Endothelial cell of umbilical vein (primary cell): Measurements from ENCODE around the gene GSTM3. TPM values are rescaled to one million over a fixed set of nuclear protein-coding genes. Genes with fewer than 3 reads are reported as not detected.
"Not testable (repeated sequence)": the region's sequence is repeated elsewhere in the genome, so short reads cannot be mapped to it uniquely, and the experiment has no call there.

Experiments
- BruUV-seq: library from RNA; stranded (reverse); fragments of 400-500 nt; replicated peaks from 2 replicates; lab custom pipeline; 2021; lab: Mats Ljungman, UMichigan
- CTCF ChIA-PET: fragments of 300-600, 350-600 bp; sonication (Branson Sonifier 250); formaldehyde crosslinking; loops from one replicate; lab custom pipeline; 2021; ENCODE audit warnings: antibody characterized with exemption, inconsistent platforms; lab: Charles Lee
- POLR2A ChIA-PET: fragments of 300-600, 350-600 bp; sonication (Branson Sonifier 250); formaldehyde crosslinking; loops from one replicate; lab custom pipeline; 2021; ENCODE audit warnings: antibody characterized with exemption, inconsistent platforms; lab: Charles Lee
- DNase-seq: peaks from one replicate; pipeline ENCODE4 v3.0.0-alpha.2; 2011; ENCODE audit warnings: low read depth, low spot score
- FAIRE-seq: peaks from 2 replicates; lab custom pipeline; 2011; peaks lifted over from hg19 to GRCh38; lab: Jason Lieb, UNC
- H2AFZ ChIP-seq: 2 replicates; pipeline ENCODE4 v1.6.0; 2012; ENCODE audit warnings: low read depth, low read length, control low read depth, inconsistent platforms
- H3K27ac ChIP-seq: 2 replicates; pipeline ENCODE4 v1.5.1; 2011; ENCODE audit warnings: low read depth, mild to moderate bottlenecking, control low read depth, low read length, moderate library complexity; ENCODE audit not compliant: insufficient read depth
- H3K27me3 ChIP-seq, 2 experiments: 2 replicates each; pipeline versions ENCODE4 v1.6.0 to v1.6.1; 2011; ENCODE audit warnings: low read length in 2 of 2, mixed read lengths in 1 of 2; ENCODE audit not compliant: control insufficient read depth in 2 of 2, insufficient read depth in 2 of 2
- H3K36me3 ChIP-seq, 2 experiments: 2 replicates in 1 of 2; 3 replicates in 1 of 2; pipeline ENCODE4 v1.5.1; 2011; ENCODE audit warnings: low read length in 2 of 2, mild to moderate bottlenecking in 1 of 2, moderate library complexity in 1 of 2; ENCODE audit not compliant: control insufficient read depth in 2 of 2, insufficient read depth in 2 of 2; ENCODE audit errors: extremely low read depth in 1 of 2
- H3K4me1 ChIP-seq: 3 replicates; pipeline ENCODE4 v1.5.1; 2011; ENCODE audit warnings: mild to moderate bottlenecking, low read length; ENCODE audit not compliant: control insufficient read depth, insufficient read depth; ENCODE audit errors: extremely low read depth
- H3K4me2 ChIP-seq: 2 replicates; pipeline ENCODE4 v1.6.1; 2011; ENCODE audit warnings: low read length, control low read depth, mixed read lengths; ENCODE audit not compliant: insufficient read depth
- H3K4me3 ChIP-seq, 3 experiments: fragments of 200-600 bp in 1 of 3; sonication (generic), shearing (Covaris generic) in 1 of 3; replicated peaks in 1 of 3; 2 replicates each; pipeline ENCODE4 v1.5.1; 2011 to 2016; ENCODE audit warnings: control low read depth in 3 of 3, low read length in 3 of 3, mild to moderate bottlenecking in 2 of 3, inconsistent platforms in 1 of 3, low read depth in 1 of 3, moderate library complexity in 1 of 3; ENCODE audit not compliant: insufficient read depth in 1 of 3
- H3K79me2 ChIP-seq: 2 replicates; pipeline ENCODE4 v1.6.0; 2012; ENCODE audit warnings: low read length, inconsistent platforms; ENCODE audit not compliant: control insufficient read depth, insufficient read depth
- H3K9ac ChIP-seq: replicated peaks from 2 replicates; pipeline ENCODE3; 2011; ENCODE audit warnings: low read length, control low read depth; ENCODE audit not compliant: insufficient read depth; ENCODE audit errors: extremely low read depth
- H3K9me1 ChIP-seq: replicated peaks from 3 replicates; pipeline ENCODE4 v1.6.0; 2011; ENCODE audit warnings: mild to moderate bottlenecking, low read length; ENCODE audit not compliant: control insufficient read depth, insufficient read depth; ENCODE audit errors: extremely low read depth
- H3K9me3 ChIP-seq: replicated peaks from 2 replicates; pipeline ENCODE4 v1.5.1; 2012; ENCODE audit warnings: low read length, inconsistent platforms; ENCODE audit not compliant: control insufficient read depth, insufficient read depth
- H4K20me1 ChIP-seq: replicated peaks from 2 replicates; pipeline ENCODE3; 2011; ENCODE audit warnings: mild to moderate bottlenecking, low read length; ENCODE audit not compliant: control insufficient read depth, insufficient read depth; ENCODE audit errors: extremely low read depth
- EZH2 ChIP-seq: IDR thresholded peaks from 2 replicates; pipeline ENCODE4 v1.6.1; 2012; ENCODE audit warnings: borderline replicate concordance, low read depth, mild to moderate bottlenecking, moderate library complexity, low read length, inconsistent platforms; ENCODE audit not compliant: severe bottlenecking
- FOS ChIP-seq: IDR thresholded peaks from 2 replicates; pipeline ENCODE4 v1.6.1; 2011; ENCODE audit warnings: mild to moderate bottlenecking, low read length, moderate library complexity, borderline replicate concordance; ENCODE audit not compliant: insufficient read depth
- GATA2 ChIP-seq: IDR thresholded peaks from 2 replicates; pipeline ENCODE4 v1.7.0; 2011; ENCODE audit warnings: low read depth, mild to moderate bottlenecking, moderate library complexity, mixed read lengths, low read length; ENCODE audit not compliant: insufficient read length, insufficient read depth
- JUN ChIP-seq: IDR thresholded peaks from 2 replicates; pipeline ENCODE4 v1.6.1; 2011; ENCODE audit warnings: borderline replicate concordance, low read depth; ENCODE audit not compliant: insufficient read length, insufficient read depth
- MAX ChIP-seq: IDR thresholded peaks from 2 replicates; pipeline ENCODE4 v1.6.1; 2011; ENCODE audit not compliant: insufficient read depth, insufficient read length
- MYC ChIP-seq: IDR thresholded peaks from one replicate; pipeline ENCODE4 v1.6.1; 2011; ENCODE audit warnings: mild to moderate bottlenecking, low read depth, low read length
- POLR2A ChIP-seq: IDR thresholded peaks from 2 replicates; pipeline ENCODE4 v1.6.1; 2012; ENCODE audit warnings: low read depth, mild to moderate bottlenecking, control low read depth, low read length
- POLR2AphosphoS5 ChIP-seq: IDR thresholded peaks from 2 replicates; pipeline ENCODE4 v1.6.1; 2012; ENCODE audit warnings: low read depth, mild to moderate bottlenecking, control low read depth, low read length, moderate library complexity; ENCODE audit not compliant: insufficient read depth
- dilution Hi-C: fragments of 300-500 bp; cut with MboI; formaldehyde crosslinking; loops from one replicate; pipeline ENCODE4 v1.15.0; 2019; ENCODE audit warnings: low sequenced_read_pairs; ENCODE audit not compliant: extremely low pct_ligation_motif_present
- intact Hi-C: fragments of 100-400 bp; cut with micrococcal nuclease; formaldehyde crosslinking; loops from one replicate; pipeline ENCODE4 v1.10.0; 2022
- polyA plus RNA-seq, 4 experiments: library from polyadenylated mRNA; depleted of rRNA in 3 of 4; stranded (reverse) in 3 of 4; unstranded in 1 of 4; fragments of >200 nt; gene quantifications; 2 replicates each; pipeline versions ENCODE4 v1.2.1 to v1.2.3, GENCODE V29; 2011 to 2012; ENCODE audit warnings: missing spikeins in 1 of 4
- total RNA-seq: library from RNA; stranded (reverse); gene quantifications from 2 replicates; pipeline ENCODE4 v1.2.3, GENCODE V29; 2021
- TF ChIP-seq, protein P1 (sequence below), 2 donors: IDR thresholded peaks; 1 replicate in 1 of 2; 2 replicates in 1 of 2; pipeline ENCODE4 v1.5.1; 2011; ENCODE audit warnings: low read length in 2 of 2, mild to moderate bottlenecking in 2 of 2, moderate library complexity in 2 of 2, control low read depth in 1 of 2, inconsistent platforms in 1 of 2, low read depth in 1 of 2; ENCODE audit not compliant: insufficient read depth in 1 of 2; ENCODE audit errors: extremely low read depth in 1 of 2

Gene GSTM3
- total and polyA plus RNA-seq, 2 donors (not counting 3 experiments of a cell fraction or from before 2014, with no cell fraction given): 27.9 to 52.0 TPM

DNA sequence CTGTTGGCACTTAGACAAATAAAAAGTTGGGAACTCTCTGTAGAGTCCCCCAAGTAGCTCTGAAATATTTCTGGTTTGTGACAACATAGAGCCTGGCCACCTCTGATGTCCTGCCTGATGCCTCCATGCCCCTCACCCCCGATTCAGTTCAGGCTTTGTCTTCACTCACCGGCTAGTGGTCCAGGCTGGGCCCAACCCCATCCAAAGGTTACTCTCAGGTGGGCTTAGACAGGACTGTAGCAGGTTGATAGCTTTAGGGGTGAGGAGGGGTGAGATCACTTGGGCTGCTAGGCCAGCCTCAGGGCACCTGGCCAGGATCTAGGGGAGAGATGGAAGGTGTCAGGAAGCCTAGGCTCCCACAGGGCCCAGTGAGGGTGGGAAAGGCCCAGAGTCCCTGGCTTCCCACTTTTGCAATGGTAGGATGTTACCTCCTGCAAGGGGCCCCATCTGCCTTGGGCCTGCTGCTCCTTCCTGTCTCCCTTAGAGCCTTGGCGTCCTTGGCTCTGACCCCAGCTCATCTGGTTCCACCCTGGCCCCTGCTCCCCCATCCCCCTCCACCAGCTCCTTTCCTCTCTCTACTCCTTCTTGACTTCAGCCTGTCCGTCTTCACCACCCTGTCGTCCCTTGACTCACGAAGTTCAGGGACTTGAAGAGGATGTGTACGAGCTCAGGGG lies 16.1 kb upstream of the GSTM3 start:
- ChIA-PET POLR2A (interaction anchor here (1.1 kb wide), 1 partner anchor 17 kb away, joined by 3 read pairs; no protein-coding TSS in a partner anchor), CTCF (interaction anchor here (1.0 to 2.3 kb wide), 4 partner anchors 8 to 211 kb away, joined by 3 to 9 read pairs (median 4); no protein-coding TSS in a partner anchor)
- Histone ChIP-seq H3K27ac (no peak overlapping the region), H4K20me1 (no peaks in the 10 kb centered on the region), H3K27me3 (peaks cover 4 to 6% of the 10 kb centered on the region in 2 experiments), H3K9me1 (no peaks in the 10 kb centered on the region), H3K9ac (no peak overlapping the region), H3K4me2 (no peak overlapping the region), H2AFZ (no peak overlapping the region), H3K36me3 (no peaks in the 10 kb centered on the region), H3K4me3 (no peak overlapping the region), H3K9me3 (no peaks in the 10 kb centered on the region), H3K4me1 (no peaks in the 10 kb centered on the region), H3K79me2 (no peaks in the 10 kb centered on the region)
- dilution Hi-C loops (no loop called here), intact Hi-C loops (no loop called here)
- TF ChIP-seq POLR2A (no peak), EZH2 (no peak), MYC (no peak), FOS (no peak), POLR2AphosphoS5 (no peak), GATA2 (no peak), JUN (no peak), MAX (no peak)
- TF ChIP-seq, protein P1, sequence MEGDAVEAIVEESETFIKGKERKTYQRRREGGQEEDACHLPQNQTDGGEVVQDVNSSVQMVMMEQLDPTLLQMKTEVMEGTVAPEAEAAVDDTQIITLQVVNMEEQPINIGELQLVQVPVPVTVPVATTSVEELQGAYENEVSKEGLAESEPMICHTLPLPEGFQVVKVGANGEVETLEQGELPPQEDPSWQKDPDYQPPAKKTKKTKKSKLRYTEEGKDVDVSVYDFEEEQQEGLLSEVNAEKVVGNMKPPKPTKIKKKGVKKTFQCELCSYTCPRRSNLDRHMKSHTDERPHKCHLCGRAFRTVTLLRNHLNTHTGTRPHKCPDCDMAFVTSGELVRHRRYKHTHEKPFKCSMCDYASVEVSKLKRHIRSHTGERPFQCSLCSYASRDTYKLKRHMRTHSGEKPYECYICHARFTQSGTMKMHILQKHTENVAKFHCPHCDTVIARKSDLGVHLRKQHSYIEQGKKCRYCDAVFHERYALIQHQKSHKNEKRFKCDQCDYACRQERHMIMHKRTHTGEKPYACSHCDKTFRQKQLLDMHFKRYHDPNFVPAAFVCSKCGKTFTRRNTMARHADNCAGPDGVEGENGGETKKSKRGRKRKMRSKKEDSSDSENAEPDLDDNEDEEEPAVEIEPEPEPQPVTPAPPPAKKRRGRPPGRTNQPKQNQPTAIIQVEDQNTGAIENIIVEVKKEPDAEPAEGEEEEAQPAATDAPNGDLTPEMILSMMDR (IDR thresholded peaks at IDR 0.05; ENCODE audit: extremely low read depth in 1 of 2, insufficient read depth in 1 of 2, low read depth in 1 of 2, low read length in 2 of 2): no peak
- DNase-seq (no peak), FAIRE-seq (no peak)
- BruUV-seq: no TSS peak

DNA sequence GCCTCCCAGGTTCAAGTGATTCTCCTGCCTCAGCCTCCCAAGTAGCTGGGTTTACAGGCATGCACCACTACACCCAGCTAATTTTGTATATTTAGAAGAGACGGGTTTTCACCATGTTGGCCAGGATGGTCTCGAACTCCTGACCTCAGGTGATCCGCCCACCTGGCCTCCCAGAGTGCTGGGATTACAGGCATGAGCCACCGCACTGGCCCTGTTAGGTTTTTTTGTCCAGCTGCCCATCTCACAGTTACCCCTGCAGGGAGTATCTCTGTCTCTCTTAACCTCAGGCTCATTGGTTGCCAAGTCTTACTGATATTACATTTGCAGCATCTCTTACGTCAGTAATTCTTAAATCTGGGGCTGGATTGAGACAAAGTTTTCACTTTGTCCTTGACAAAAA lies 15.5 kb upstream of the GSTM3 start:
- H3K27ac ChIP-seq, H3K4me1 ChIP-seq, H3K4me3 ChIP-seq, H3K9ac ChIP-seq, intact Hi-C loops, H3K9me3 ChIP-seq, H3K4me2 ChIP-seq, FAIRE-seq, H3K9me1 ChIP-seq, H2AFZ ChIP-seq, DNase-seq, H3K79me2 ChIP-seq, POLR2A ChIA-PET, BruUV-seq, H3K36me3 ChIP-seq, H3K27me3 ChIP-seq, dilution Hi-C loops, H4K20me1 ChIP-seq: not testable (repeated sequence)
- CTCF ChIA-PET: interaction anchor here (1.0 to 2.3 kb wide), 2 partner anchors 16 to 116 kb away, joined by 3 to 9 read pairs; no protein-coding TSS in a partner anchor
